Measurements from ENCODE around the gene OR10H5.

The OR10H5 gene

GRCh38 chr19:15776991-15777970 lies 10.2 kb upstream of the OR10H5 start:
- no peak overlapping the region for H3K9ac ChIP-seq (ENCODE audit: low read length)
- TF ChIP-seq CTCF (IDR thresholded peaks at IDR 0.05; ENCODE audit: insufficient read depth, low read length, poor library complexity, severe bottlenecking): no peak
- TF ChIP-seq EZH2phosphoT487 (conservative IDR thresholded peaks at IDR 0.05; ENCODE audit: low read length): no peak
- no peaks in the 10 kb centered on the region for H3F3A ChIP-seq (ENCODE audit: insufficient read depth)
- H3K4me2 ChIP-seq (ENCODE audit: low read depth, low read length, poor library complexity, severe bottlenecking): no peak overlapping the region
- H3K27ac ChIP-seq (ENCODE audit: low read depth, low read length): no peak overlapping the region
- no peak overlapping the region for H3K4me3 ChIP-seq (ENCODE audit: insufficient read depth, low read length, poor library complexity, severe bottlenecking)
- no peaks in the 10 kb centered on the region for H3K36me3 ChIP-seq (ENCODE audit: low read length)
- H4K20me1 ChIP-seq (ENCODE audit: low read depth, low read length): no peaks in the 10 kb centered on the region
- no peaks in the 10 kb centered on the region for H3K9me2 ChIP-seq (replicated peaks; ENCODE audit: insufficient read depth, low read length)
- no peaks in the 10 kb centered on the region for H3K9me3 ChIP-seq (ENCODE audit: insufficient read depth, low read length)
- H3K79me2 ChIP-seq (ENCODE audit: insufficient read depth, low read length): no peaks in the 10 kb centered on the region
- no peaks in the 10 kb centered on the region for H3K27me3 ChIP-seq (ENCODE audit: low read length)
- H2AFZ ChIP-seq (ENCODE audit: low read depth, low read length, severe bottlenecking): no peak overlapping the region

GRCh38 chr19:15779756-15780476 lies 7.5 kb upstream of the OR10H5 start:
- Histone ChIP-seq H3K36me3 (ENCODE audit: low read length) (no peaks in the 10 kb centered on the region), H3K4me2 (ENCODE audit: low read depth, low read length, poor library complexity, severe bottlenecking) (no peak overlapping the region), H3K9ac (ENCODE audit: low read length) (no peak overlapping the region), H3K27ac (ENCODE audit: low read depth, low read length) (no peak overlapping the region), H2AFZ (ENCODE audit: low read depth, low read length, severe bottlenecking) (no peak overlapping the region), H4K20me1 (ENCODE audit: low read depth, low read length) (no peaks in the 10 kb centered on the region), H3K79me2 (ENCODE audit: insufficient read depth, low read length) (no peaks in the 10 kb centered on the region), H3K27me3 (ENCODE audit: low read length) (no peaks in the 10 kb centered on the region), H3F3A (ENCODE audit: insufficient read depth) (no peaks in the 10 kb centered on the region), H3K9me2 (replicated peaks; ENCODE audit: insufficient read depth, low read length) (no peaks in the 10 kb centered on the region), H3K9me3 (ENCODE audit: insufficient read depth, low read length) (no peaks in the 10 kb centered on the region), H3K4me3 (ENCODE audit: insufficient read depth, low read length, poor library complexity, severe bottlenecking) (no peak overlapping the region)
- TF ChIP-seq CTCF (IDR thresholded peaks at IDR 0.05; ENCODE audit: insufficient read depth, low read length, poor library complexity, severe bottlenecking) (no peak), EZH2phosphoT487 (conservative IDR thresholded peaks at IDR 0.05; ENCODE audit: low read length) (no peak)

GRCh38 chr19:15780610-15781418 lies 6.6 kb upstream of the OR10H5 start:
- no peaks in the 10 kb centered on the region for H4K20me1 ChIP-seq (ENCODE audit: low read depth, low read length)
- H3K4me2 ChIP-seq (ENCODE audit: low read depth, low read length, poor library complexity, severe bottlenecking): no peak overlapping the region
- no peaks in the 10 kb centered on the region for H3K27me3 ChIP-seq (ENCODE audit: low read length)
- TF ChIP-seq CTCF (IDR thresholded peaks at IDR 0.05; ENCODE audit: insufficient read depth, low read length, poor library complexity, severe bottlenecking): no peak
- no peak for TF ChIP-seq EZH2phosphoT487 (conservative IDR thresholded peaks at IDR 0.05; ENCODE audit: low read length)
- H3K4me3 ChIP-seq (ENCODE audit: insufficient read depth, low read length, poor library complexity, severe bottlenecking): no peak overlapping the region
- no peaks in the 10 kb centered on the region for H3K9me3 ChIP-seq (ENCODE audit: insufficient read depth, low read length)
- no peaks in the 10 kb centered on the region for H3K9me2 ChIP-seq (replicated peaks; ENCODE audit: insufficient read depth, low read length)
- H3K36me3 ChIP-seq (ENCODE audit: low read length): no peaks in the 10 kb centered on the region
- no peak overlapping the region for H2AFZ ChIP-seq (ENCODE audit: low read depth, low read length, severe bottlenecking)
- H3K27ac ChIP-seq (ENCODE audit: low read depth, low read length): no peak overlapping the region
- no peaks in the 10 kb centered on the region for H3K79me2 ChIP-seq (ENCODE audit: insufficient read depth, low read length)
- no peaks in the 10 kb centered on the region for H3F3A ChIP-seq (ENCODE audit: insufficient read depth)
- H3K9ac ChIP-seq (ENCODE audit: low read length): no peak overlapping the region
